NCI-H82 treated with DMSO at 0.1 percent for 48 hours (cell line): ENCODE results near the gene TMEM61.
"Not testable (repeated sequence)": the region's sequence is repeated elsewhere in the genome, so short reads cannot be mapped to it uniquely, and the experiment has no call there.

Experiments
- DNase-seq: peaks from one replicate; lab custom pipeline; 2025; ENCODE audit not compliant: unreplicated experiment; lab: John Stamatoyannopoulos, UW

Gene TMEM61

DNA sequence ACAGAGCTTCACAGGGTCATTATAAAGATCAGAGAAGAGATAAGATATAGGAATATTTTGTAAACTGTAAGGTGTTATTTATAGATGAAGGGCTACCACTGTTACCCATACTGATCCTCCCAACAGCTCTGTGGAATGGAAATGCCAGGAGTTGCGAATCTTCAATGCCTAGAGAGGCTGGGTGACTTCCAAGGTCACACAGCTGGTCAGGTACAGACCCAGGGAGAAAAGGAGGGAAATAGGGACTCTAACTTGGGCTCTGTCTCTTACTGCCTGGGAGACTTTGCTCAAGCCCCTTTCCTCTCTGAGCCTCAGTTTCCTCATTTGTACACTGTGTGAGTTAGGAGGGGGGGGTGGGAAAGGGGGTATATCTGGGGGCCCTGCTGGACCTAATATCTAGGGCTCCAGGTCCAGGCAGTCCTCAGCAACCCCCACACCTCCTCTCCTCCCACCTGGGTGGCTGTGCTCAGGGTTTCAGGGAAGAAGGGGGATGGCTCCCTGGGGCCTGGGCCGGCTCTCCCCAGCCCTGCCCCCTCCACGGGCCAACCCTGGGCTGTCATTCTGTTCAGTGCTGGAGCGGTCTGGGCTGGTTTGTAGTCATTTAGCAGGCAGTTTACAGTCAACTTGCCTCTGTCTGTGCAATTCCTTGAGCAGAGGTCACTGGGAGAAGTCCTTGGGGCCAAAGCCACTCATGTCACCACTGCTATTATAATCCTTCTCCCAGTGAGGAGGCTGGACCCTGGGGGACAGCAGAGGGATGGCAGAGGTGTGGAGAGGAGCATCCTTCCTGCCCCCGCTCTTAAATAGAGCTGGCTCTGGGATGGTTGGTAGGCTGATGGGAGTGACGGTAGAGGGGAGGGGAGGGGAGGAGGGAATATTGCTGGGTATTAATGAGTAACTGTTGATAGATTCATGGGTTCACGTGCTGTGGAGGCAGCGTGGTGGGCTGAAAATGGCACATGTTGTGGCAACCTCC, 20.0 kb downstream of the TMEM61 start:
- DNase-seq, result no peak

DNA sequence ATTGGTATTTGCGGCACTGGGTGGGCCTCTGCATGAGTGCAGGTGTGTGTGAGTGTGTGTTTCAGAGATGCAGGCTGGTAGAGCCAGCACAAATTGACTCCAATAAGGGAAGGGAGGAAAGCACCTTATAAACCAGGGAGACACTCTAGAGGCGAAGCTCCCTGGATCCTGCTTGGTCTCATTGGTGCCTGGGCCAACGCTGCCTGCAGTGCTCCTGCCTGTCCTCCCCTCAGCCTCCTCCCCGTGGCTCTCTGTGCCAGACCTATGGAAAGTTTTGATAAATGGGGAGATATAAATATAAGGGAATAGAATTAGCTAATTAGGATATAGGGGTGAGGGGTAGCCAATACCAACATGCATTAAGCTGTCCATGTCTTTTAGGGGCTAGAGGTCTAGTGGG, 20.9 kb downstream of the TMEM61 start:
- DNase-seq, result no peak

DNA sequence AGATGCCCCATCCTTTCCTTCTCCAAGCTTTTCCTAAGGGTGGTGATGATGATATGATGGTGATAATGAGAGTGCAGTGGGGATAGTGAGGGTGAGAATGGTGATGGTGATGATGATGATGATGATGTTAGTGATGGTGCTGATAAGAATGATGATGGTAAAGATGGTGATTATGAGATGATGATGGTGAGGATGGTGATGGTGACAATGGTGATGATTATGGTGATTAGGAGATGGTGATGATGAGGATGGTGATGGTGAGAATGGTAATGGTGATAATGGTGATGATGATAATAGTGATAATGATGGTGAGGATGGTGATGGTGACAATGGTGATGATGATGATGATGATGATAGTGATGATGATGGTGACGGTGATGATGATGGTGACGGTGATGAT, 22.3 kb downstream of the TMEM61 start:
- no peak for DNase-seq

DNA sequence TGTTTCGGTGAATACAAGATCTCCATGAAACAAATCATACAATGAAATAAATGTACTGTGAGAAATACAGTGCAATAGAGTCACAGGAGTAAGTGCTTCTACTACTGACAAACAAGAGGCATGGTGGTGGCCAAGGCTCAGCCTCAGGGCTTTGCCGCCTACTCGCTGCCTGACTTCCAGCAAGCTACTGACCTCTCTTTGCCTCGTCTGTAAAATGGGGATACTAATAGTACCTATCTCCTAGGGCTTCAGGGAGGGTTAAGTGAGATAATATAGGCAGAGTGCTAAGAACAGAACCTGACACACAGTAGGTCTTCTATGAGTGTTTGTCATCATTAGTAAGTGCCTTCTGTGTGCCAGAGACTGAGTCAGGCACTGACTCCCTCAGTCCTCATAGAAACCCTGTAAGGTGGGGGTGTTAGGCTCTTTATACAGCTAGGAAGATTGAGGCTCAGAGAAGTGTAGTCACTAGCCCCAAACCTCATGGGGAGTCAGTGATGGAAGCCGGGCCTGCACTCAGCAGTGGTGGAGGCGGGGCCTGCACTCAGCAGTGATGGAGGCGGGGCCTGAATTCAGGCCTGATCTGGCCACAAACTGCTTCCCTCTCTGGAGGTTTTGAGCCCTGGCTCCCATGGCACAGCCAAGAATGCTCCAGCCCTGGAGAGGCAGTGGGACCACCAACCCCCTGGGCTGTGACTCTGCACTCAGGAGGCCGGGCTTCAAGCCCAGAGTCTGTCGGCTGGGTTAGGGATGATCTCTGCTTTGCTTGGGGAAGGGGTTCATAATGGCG, 25.1 kb downstream of the TMEM61 start:
- no peak for DNase-seq

DNA sequence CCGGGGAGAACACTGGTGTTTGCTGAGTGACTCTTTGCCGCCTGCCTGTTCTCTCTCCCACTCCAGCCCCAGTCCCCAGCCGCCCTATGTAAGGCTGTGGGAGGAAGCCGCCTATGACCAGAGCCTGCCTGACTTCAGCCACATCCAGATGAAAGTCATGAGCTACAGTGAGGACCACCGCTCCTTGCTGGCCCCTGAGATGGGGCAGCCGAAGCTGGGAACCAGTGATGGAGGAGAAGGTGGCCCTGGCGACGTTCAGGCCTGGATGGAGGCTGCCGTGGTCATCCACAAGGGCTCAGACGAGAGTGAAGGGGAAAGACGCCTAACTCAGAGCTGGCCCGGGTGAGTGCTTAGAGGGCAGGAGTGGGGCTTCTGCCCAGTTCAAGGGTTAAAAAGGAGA, 26.5 kb downstream of the TMEM61 start:
- DNase-seq, result no peak

DNA sequence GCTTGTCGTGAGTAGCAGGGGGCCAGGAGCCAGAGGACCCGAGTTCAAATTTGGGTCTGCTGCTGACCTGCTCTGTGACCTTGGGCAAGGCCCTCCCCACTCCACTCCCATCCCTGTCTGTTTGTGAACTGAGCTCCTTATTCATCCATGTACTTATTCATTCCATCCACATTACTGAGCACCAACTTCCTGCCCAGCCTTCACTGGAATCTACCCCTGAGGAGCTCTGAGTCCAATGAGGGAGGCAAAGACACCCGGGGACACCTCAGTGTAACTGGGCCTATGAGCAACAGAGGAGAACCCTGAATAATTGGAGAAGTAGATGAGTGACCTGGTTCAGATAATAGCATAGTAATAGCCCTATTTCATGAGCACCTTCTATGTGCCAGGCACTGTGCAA, 27.2 kb downstream of the TMEM61 start:
- DNase-seq, result no peak

DNA sequence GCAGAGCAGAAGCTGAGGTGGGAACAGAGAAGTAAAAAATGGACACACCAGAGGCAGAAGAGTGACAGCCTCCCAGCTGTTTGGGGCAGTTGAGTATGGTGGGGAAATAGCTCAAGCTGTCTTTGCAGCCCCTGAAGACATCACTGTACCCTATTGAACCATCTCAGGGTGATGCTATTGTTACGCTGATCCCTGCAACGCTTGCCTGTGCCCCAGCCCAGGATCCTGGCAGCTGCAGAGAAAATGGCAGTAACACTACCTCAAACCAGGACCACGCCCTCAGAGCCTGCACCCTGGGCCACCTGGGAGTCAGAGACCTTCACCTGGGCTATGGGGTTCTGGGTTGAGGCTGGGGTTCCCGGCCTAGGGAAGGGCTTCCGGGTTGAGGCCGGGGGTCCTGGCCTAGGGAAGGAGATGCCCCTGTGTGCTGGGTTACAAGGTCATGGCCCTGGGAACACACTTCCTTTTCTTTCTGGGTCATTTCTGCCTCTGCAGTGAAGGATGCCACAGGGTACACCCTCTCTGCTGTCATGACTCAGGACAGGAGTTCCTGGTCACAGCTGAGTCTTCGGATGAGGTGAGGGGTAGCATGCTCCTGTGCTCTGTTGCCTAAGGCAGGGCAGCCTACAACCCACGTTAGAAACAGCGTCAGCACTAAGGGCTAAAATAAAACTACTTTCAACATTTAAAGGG, 29.9 kb downstream of the TMEM61 start:
- DNase-seq, result no peak

DNA sequence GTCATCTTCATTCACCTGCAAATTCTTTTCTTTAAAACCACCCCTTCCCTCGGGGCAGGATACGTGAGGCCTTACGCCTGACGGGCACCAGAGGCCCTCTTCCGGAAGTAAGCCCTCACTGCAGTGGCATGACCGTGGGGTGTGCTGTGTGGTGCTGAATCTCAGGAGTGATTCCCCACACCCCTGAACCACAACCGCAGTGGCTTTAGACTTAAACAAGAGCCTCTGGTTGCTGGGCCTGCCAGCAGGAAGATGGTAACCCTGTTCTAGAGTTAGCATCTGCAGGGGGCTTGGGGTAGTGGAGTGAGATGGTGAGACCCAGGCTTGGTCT, 30.4 kb downstream of the TMEM61 start:
- no peak for DNase-seq

DNA sequence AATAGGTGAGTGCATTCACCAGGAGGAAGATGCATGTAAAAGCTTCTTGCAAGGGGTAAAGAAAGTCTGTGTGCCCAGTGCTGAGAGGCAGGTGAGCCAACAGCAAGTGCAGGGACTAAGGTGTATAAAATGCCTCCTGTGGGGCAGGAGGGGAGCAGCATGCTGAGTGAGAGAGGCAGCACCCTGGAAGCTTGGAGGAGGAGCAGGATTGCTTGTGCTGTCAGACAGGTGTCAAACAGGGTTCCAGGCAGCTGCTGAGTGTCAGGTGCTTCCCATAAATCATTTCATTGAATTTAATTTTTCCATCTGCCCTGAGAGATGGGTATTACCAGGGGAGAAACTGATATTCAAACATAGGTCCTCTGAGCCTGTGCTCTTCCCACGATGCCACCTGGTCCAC, 32.2 kb downstream of the TMEM61 start:
- no peak for DNase-seq

DNA sequence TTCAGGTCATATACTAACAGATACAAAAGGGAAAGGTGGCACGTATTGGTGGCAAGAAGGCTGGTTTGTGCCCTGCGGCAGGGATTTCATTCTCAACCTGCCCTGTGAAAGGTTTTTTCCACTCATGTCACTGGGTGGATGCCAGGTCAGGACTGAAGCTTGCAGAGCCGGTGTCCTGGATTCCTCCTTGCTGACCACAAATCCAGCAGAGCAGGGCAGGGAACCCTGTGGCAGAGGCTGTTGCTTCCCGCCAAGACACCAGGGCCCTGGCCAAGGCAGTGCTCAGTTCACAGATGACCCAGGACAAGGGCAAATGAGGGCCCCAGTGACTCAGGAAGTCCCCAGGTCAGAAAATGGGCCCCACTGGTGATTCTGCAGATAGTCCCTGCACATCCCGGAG, 34.7 kb downstream of the TMEM61 start:
- no peak for DNase-seq

DNA sequence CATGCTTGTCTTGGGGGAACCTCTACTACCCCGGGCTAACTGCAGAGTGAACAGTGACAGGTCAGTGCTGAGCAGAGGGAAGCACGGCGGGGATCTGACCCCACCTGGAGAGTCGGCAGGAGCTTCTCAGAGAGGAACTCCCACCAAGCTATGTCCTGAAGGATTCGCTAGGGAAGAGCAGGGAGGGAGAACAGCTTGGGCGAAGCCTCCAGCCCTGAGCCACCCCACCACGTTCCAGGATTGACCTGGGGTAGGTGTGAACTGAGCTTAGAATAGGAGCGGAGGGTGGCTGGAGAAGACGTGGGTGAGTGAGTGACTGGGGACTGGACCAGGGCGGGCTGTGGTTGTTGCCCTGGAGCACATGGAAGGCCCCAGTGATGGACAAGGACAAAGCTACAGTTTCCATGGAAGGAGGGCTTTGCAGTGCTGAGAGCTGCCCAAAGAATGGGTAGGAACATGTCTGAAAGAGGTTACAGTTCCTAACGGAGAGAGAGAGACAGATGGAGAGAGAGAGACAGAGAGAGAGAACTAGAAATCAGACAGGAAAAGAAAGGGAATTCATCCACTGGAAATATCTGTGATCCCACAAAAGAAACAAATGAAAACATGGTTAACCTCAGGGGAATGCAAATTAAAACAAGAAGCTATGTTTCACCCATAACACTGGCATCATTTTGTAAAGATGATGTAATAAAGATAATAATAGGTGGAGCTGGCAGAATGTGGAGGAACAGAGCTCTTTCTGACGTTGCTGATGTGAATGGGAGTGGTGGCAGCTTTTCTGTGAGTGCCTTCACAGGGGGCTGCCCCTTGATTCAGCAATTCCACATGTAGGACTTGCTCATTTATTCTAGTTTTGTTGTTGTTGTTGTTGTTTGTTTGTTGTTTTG, 35.5 kb downstream of the TMEM61 start:
- no peak for DNase-seq

DNA sequence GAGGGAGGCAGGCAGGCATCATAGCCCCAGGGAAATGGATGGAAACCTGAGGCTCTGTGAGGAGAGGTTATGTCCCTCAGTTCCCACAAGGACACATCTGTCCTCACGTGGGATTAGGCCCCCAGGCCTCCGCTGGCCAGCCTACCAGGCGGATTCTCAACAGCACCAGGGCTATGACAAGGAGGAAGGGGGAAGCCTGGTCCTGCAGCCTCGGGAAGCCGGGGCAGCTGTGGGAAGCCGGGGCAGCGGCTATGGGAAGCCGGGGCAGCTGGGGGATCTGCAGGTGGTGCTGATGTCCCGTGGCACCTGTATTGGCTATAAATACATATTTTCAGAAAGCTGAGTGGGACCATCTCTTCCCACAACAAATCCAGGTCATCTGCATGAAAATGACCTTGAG, 38.0 kb downstream of the TMEM61 start:
- no peak for DNase-seq

DNA sequence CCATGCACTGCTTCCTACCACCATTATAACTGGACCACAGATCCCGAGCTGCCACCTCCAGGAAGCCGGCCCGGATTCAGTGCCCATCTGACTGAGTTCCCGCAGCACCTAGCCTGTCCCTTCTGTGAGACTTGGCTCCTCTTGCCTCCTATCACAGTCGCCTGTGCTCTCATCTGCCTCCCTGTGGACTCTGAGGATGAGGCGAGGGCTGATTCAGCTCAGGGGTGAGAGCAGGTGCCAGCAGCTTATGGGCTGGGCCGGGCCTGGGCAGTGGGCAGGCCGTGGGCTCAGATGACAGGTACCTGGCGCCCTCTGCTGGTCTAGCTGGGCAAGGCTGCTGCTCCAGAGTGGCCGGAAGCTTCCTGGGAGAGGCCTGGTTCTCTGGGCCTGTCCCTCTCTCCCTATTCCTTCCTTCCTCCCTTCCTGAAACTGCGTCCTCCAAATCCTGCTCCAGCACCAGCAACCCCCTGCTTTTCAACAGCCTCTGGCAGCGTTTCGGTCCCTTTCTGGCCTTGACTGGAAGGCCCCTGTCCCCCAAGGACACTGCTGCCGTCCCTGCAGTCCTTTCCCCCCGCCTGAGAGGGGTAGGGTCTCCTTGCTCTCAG, 41.6 kb downstream of the TMEM61 start:
- peak; percentile 66 for DNase-seq

DNA sequence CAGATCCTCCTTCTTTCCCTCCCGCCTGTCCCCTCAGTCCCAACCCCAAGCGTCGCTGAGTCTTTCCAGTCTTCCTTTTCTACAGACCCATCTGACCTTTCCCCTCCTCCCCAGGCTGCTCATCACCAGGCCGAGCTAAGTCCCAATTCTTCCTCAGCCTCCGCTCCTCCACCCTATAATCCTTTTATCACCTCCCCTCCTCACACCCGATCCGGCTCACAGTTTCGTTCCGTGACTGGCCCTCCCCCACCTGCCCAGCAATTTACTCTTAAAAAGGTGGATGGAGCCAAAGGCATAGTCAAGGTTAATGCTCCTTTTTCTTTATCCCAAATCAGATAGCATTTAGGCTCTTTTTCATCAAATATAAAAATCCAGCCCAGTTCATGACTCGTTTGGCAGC, 43.7 kb downstream of the TMEM61 start:
- not testable (repeated sequence) for DNase-seq

DNA sequence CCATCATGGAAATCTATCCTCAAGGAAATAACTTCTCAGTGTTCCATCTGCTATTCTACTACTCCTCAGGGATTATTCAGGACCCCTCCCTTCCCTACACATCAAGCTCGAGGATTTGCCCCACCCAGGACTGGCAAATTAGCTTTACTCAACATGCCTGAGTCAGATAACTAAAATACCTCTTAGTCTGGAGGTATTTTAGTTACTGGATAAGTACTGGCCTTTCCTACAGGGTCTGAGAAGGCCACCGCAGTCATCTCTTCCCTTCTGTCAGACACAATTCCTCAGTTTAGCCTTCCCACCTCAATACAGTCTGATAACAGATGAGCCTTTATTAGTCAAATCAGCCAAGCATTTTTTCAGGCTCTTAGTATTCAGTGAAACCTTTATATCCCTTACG, 46.3 kb downstream of the TMEM61 start:
- not testable (repeated sequence) for DNase-seq

DNA sequence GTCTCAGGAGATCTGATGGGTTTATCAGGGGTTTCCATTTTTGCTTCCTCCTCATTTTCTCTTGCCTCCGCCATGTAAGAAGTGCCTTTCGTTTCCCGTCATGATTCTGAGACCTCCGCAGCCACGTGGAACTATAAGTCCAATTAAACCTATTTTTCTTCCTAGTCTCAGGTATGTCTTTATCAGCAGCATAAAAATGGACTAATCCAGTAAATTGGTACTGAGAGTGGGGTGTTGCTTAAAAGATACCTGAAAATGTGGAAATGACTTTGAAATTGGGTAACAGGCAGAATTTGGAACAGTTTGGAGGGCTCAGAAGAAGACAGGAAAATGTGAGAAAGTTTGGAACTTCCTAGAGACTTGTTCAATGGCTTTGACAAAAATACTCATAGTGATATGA, 50.7 kb downstream of the TMEM61 start:
- not testable (repeated sequence) for DNase-seq

DNA sequence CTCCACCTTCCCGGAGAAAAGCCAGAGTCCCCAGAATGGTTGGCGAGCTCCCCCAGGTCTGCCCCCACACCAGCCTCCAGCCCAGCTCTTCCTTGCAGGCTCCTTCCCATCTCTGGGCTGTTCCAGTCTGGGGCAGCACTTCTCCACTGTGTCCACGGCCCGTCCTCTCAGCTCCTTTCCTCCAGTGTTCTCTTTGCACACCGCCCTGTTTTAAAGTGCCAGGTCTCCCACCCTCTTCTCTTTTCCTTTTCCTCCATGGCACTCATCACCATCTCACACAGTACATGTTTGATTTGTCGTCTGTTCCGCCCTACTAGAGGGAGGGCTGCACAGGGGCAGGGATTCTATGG, 52.8 kb downstream of the TMEM61 start:
- DNase-seq, result no peak

DNA sequence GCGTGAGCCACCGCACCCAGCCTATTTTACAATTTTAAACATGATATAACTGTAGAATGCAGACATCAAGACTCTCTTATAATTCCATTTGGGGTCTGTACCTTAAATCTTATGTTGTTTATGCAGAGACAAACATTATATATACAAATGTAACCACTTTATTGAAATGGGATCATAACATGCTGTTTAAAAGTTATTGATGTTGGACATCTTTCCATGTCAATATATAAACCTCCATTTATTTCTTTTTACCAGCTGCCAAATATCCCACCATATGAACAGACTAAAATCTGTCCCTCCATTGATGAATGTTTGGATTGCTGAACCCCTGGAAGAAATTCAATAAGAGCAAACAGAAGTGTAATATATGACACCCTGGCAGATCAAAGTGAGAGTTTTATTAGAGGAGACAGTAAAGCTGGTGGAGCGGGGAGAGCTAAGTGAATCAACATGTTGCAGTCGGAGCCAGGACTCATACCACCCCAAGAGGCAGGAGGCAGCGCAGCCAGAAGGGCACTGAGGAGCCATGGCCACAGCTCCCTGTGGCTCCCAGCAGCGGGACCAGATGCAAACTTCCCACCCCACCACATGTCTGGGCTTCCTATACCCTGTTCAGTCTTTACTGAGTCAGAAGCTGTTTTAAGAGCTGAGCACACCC, 54.2 kb downstream of the TMEM61 start:
- DNase-seq, result no peak

DNA sequence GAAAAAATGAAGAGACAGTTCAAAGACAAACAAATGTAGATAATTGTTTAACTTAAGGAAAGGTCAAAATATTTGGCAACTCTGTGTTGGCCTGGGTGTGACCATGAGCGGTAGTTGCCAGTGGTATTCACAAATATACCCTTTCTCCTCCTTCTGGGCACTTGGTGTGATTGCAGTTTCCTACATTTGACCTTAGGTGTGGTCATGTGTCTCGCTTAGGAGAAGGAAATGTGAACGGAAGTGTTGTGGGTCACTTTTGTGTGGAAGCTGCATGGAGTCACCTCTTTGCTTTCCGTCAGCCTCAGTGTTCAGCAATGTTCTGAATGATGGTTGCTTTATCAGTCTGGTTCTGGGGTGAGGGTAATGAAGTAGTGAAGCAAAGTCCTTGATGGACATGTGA, 55.5 kb downstream of the TMEM61 start:
- no peak for DNase-seq
